Measurements from ENCODE around the gene MCOLN2.
"Not testable (repeated sequence)": the region's sequence is repeated elsewhere in the genome, so short reads cannot be mapped to it uniquely, and the experiment has no call there.

Gene MCOLN2

GRCh38 chr1:84939761-84940160 lies 57.2 kb downstream of the MCOLN2 start:
- no peak for DNase-seq

- no peak for DNase-seq
Observed at GRCh38 chr1:84939151-84939550, 57.8 kb downstream of the MCOLN2 start.

GRCh38 chr1:84936116-84936810 lies 60.6 kb downstream of the MCOLN2 start:
- DNase-seq = peak; percentile 87

- DNase-seq = no peak
Observed at GRCh38 chr1:84933011-84933611, 63.8 kb downstream of the MCOLN2 start.

GRCh38 chr1:84930831-84931230 lies 66.1 kb downstream of the MCOLN2 start:
- DNase-seq = no peak

- DNase-seq = no peak
Observed at GRCh38 chr1:84930329-84930728, 66.6 kb downstream of the MCOLN2 start.

GRCh38 chr1:84929581-84929980 lies 67.3 kb downstream of the MCOLN2 start:
- DNase-seq = no peak

- DNase-seq = no peak
Observed at GRCh38 chr1:84928979-84929378, 67.9 kb downstream of the MCOLN2 start.

GRCh38 chr1:84923317-84923716 lies 73.6 kb downstream of the MCOLN2 start:
- DNase-seq = no peak

- DNase-seq = no peak
Observed at GRCh38 chr1:84920159-84920558, 76.8 kb downstream of the MCOLN2 start.

GRCh38 chr1:84919461-84919970 lies 77.4 kb downstream of the MCOLN2 start:
- no peak for DNase-seq

- DNase-seq = no peak
Observed at GRCh38 chr1:84918726-84919336, 78.1 kb downstream of the MCOLN2 start.

GRCh38 chr1:84916897-84917296 lies 80.0 kb downstream of the MCOLN2 start:
- DNase-seq = no peak

GRCh38 chr1:84913555-84913892 lies 83.4 kb downstream of the MCOLN2 start:
- no peak for DNase-seq

GRCh38 chr1:84912726-84913554 lies 84.0 kb downstream of the MCOLN2 start:
- DNase-seq = no peak

- DNase-seq = not testable (repeated sequence)
Observed at GRCh38 chr1:84908746-84909464, 88.0 kb downstream of the MCOLN2 start.

GRCh38 chr1:84907095-84907827 lies 89.7 kb downstream of the MCOLN2 start:
- no peak for DNase-seq

GRCh38 chr1:84902727-84903126 lies 94.2 kb downstream of the MCOLN2 start:
- DNase-seq = not testable (repeated sequence)

GRCh38 chr1:84899969-84900368 lies 96.9 kb downstream of the MCOLN2 start:
- DNase-seq = no peak

GRCh38 chr1:84896279-84896678 lies 100.6 kb downstream of the MCOLN2 start:
- DNase-seq = no peak

- no peak for DNase-seq
Observed at GRCh38 chr1:84892705-84893618, 104.0 kb downstream of the MCOLN2 start, which contains the start of gene LPAR3. LPAR3 (minus strand) TSS chr1:84893206; CDS start chr1:84866120, 27,086 bp downstream.
